GM12878 (cell line): ENCODE measurements around the gene CCNH. TPM values are rescaled to one million over a fixed set of nuclear protein-coding genes. Genes with fewer than 3 reads are reported as not detected.
A peak's percentile ranks its signal among the peaks of the same experiment; 100 is the strongest.

Experiments used
- BMI1 ChIP-seq: fragments of 450-650 bp; IDR thresholded peaks from 2 replicates; pipeline ENCODE4 v1.6.1; 2016; ENCODE audit warnings: mild to moderate bottlenecking, moderate library complexity, borderline replicate concordance
- CBX5 ChIP-seq: sonication (generic); IDR thresholded peaks from 2 replicates; pipeline ENCODE4 v1.6.1; 2016; ENCODE audit warnings: low read depth, moderate library complexity, mild to moderate bottlenecking, inconsistent platforms
- CEBPB ChIP-seq, 2 experiments: fragments of 150-350 bp in 1 of 2; IDR thresholded peaks; 2 replicates each; pipeline ENCODE4 v1.6.1; 2012 to 2014; ENCODE audit warnings: low read depth in 2 of 2, low read length in 2 of 2, borderline replicate concordance in 1 of 2, inconsistent platforms in 1 of 2
- CEBPZ ChIP-seq: fragments of 150-350 bp; IDR thresholded peaks from 2 replicates; pipeline ENCODE4 v1.6.1; 2016; ENCODE audit warnings: low read depth, low read length
- CREM ChIP-seq: IDR thresholded peaks from 2 replicates; pipeline ENCODE4 v1.6.1; 2014; ENCODE audit warnings: antibody characterized with exemption, low read depth
- CTCF ChIP-seq, 3 experiments: IDR thresholded peaks in 2 of 3; conservative IDR thresholded peaks in 1 of 3; 2 replicates each; pipeline ENCODE4 v1.5.1; 2011; ENCODE audit warnings: low read depth in 3 of 3, low read length in 3 of 3, mild to moderate bottlenecking in 3 of 3, control low read depth in 2 of 3, moderate library complexity in 2 of 3, inconsistent platforms in 1 of 3, mixed read lengths in 1 of 3; ENCODE audit not compliant: control insufficient read depth in 2 of 3, insufficient read depth in 1 of 3; ENCODE audit errors: extremely low read depth in 1 of 3
- DPF2 ChIP-seq: fragments of 450-650 bp; IDR thresholded peaks from 2 replicates; pipeline ENCODE4 v1.6.1; 2017; ENCODE audit warnings: mild to moderate bottlenecking
- FOXM1 ChIP-seq: IDR thresholded peaks from 2 replicates; pipeline ENCODE4 v1.6.1; 2012; ENCODE audit warnings: low read depth, mild to moderate bottlenecking, inconsistent platforms, low read length, moderate library complexity
- HDAC6 ChIP-seq: fragments of 200-600 bp; sonication (generic); IDR thresholded peaks from one replicate; pipeline ENCODE4 v1.8.0; 2017; ENCODE audit warnings: antibody characterized with exemption; ENCODE audit not compliant: unreplicated experiment
- HSF1 ChIP-seq: fragments of 150-350 bp; IDR thresholded peaks from 2 replicates; pipeline ENCODE4 v1.6.1; 2014; ENCODE audit warnings: mild to moderate bottlenecking, low read depth, low read length
- IKZF2 ChIP-seq, 2 experiments: fragments of 450-650 bp; IDR thresholded peaks; 2 replicates each; pipeline ENCODE4 v1.6.1; 2017; ENCODE audit warnings: mild to moderate bottlenecking in 2 of 2, moderate library complexity in 2 of 2
- MAX ChIP-seq: IDR thresholded peaks from 2 replicates; pipeline ENCODE4 v1.6.1; 2012; ENCODE audit warnings: low read depth, low read length, improper control_type of control experiment
- NFYA ChIP-seq: IDR thresholded peaks from 2 replicates; pipeline ENCODE4 v1.6.1; 2011; ENCODE audit warnings: low read depth, mild to moderate bottlenecking, low read length, improper control_type of control experiment, borderline replicate concordance
- NR2C2 ChIP-seq: IDR thresholded peaks from 2 replicates; pipeline ENCODE4 v1.6.1; 2011; ENCODE audit warnings: borderline replicate concordance, low read depth; ENCODE audit not compliant: control insufficient read depth, insufficient read length
- POLR2A ChIP-seq: IDR thresholded peaks from 2 replicates; pipeline ENCODE4 v1.6.1; 2011; ENCODE audit warnings: low read depth, mild to moderate bottlenecking, low read length
- POLR2AphosphoS2 ChIP-seq: IDR thresholded peaks from 2 replicates; pipeline ENCODE4 v1.6.1; 2011; ENCODE audit warnings: low read depth, mild to moderate bottlenecking, low read length, improper control_type of control experiment, moderate library complexity
- RAD21 ChIP-seq: IDR thresholded peaks from 2 replicates; pipeline ENCODE4 v1.6.1; 2011; ENCODE audit warnings: mild to moderate bottlenecking, low read depth, low read length, moderate library complexity; ENCODE audit not compliant: insufficient read depth
- RUNX3 ChIP-seq: IDR thresholded peaks from 2 replicates; pipeline ENCODE4 v1.6.1; 2012; ENCODE audit warnings: low read length, inconsistent platforms
- SIX5 ChIP-seq: IDR thresholded peaks from 2 replicates; pipeline ENCODE4 v1.6.1; 2011; ENCODE audit warnings: mild to moderate bottlenecking, low read depth, low read length, moderate library complexity; ENCODE audit not compliant: severe bottlenecking
- SMARCA5 ChIP-seq: fragments of 450-650 bp; IDR thresholded peaks from 2 replicates; pipeline ENCODE4 v1.6.1; 2017; ENCODE audit warnings: mild to moderate bottlenecking
- SREBF1 ChIP-seq: IDR thresholded peaks from 2 replicates; pipeline ENCODE4 v1.6.1; 2012; ENCODE audit warnings: mild to moderate bottlenecking, low read length
- SREBF2 ChIP-seq: IDR thresholded peaks from 2 replicates; pipeline ENCODE4 v1.6.1; 2012; ENCODE audit warnings: mild to moderate bottlenecking, low read length
- SRF ChIP-seq, 2 experiments: IDR thresholded peaks; 2 replicates each; pipeline ENCODE4 v1.6.1; 2011; ENCODE audit warnings: low read depth in 2 of 2, low read length in 2 of 2, mild to moderate bottlenecking in 1 of 2, moderate library complexity in 1 of 2
- ZNF24 ChIP-seq: fragments of 450-650 bp; IDR thresholded peaks from 2 replicates; pipeline ENCODE4 v1.6.1; 2017; ENCODE audit warnings: antibody characterized with exemption, mild to moderate bottlenecking
- ZNF274 ChIP-seq: IDR thresholded peaks from one replicate; pipeline ENCODE4 v1.8.0; 2011; ENCODE audit not compliant: insufficient read length, insufficient read depth
- ZZZ3 ChIP-seq: IDR thresholded peaks from 2 replicates; pipeline ENCODE4 v1.6.1; 2011; ENCODE audit warnings: low read depth; ENCODE audit not compliant: control insufficient read depth, insufficient read length
- polyA plus RNA-seq, 11 experiments: library from polyadenylated mRNA; depleted of rRNA in 4 of 11; unstranded in 6 of 11; stranded (reverse) in 5 of 11; fragments of >200 nt; fragmentation: Nextera tagmentation in 4 of 11; fragmentation: Illumina TruSeq in 1 of 11; extraction: Ambion mirVana in 4 of 11; extraction: Trizol in 1 of 11; gene quantifications; 1 replicate in 1 of 11; 2 replicates in 10 of 11; pipeline versions ENCODE4 v1.2.1 to v1.2.3, GENCODE V29; 2011 to 2016; ENCODE audit warnings: inconsistent platforms in 2 of 11, missing spikeins in 2 of 11, low read depth in 1 of 11
- total RNA-seq, 4 experiments: library from RNA; depleted of rRNA in 3 of 4; stranded (reverse); fragments of >200 nt in 3 of 4; fragmentation: Illumina TruSeq in 1 of 4; extraction: Trizol in 1 of 4; gene quantifications; 2 replicates each; pipeline versions ENCODE4 v1.2.1 to v1.2.3, GENCODE V29; 2013 to 2021

CCNH gene
- total and polyA plus RNA-seq, 10 of the 15 experiments (the other 5 are each of a cell fraction or from before 2014, with no cell fraction given): 43.9 to 116 (median 81.4) TPM

DNA sequence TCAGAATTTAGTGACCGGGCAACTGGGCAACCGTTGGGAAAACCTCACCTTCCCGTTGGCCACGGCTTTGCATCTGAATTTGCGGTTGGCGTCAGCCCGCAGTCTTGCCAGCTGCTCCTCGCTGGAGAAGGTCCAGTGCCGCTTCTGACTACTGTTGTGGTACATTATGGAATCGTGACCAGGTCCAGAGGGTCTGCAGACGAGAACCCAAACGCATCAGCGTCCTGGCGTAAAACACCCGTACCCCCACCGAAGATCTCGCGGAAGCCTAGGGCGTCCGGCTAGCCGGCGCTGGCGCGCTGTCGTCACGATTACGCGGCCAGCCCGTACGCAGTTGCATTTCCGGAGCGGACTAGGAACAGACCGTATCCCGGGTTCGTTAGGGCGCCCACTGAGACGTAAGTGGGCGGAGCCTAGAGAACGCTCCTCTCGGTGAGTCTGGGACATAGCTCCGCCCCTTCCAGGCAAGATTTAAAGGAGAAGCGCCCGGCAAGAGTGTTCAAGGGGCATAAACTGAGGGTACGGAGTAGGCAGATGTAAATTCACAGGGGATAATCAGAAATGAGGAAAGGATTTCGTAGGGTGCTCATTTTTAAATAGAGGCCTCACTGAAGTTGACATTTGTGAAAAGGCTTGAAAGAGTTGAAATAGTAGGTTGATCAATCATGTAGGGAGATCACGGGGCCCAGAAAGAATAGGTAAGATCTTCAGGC lies at the start of gene CCNH (continued):
- TF ChIP-seq NFYA: no peak
- no peak for TF ChIP-seq SIX5
- TF ChIP-seq ZNF24: no peak
- TF ChIP-seq POLR2AphosphoS2: peak; percentile 91
- TF ChIP-seq CTCF (IDR thresholded peaks at IDR 0.05 in 2 of 3, conservative IDR thresholded peaks at IDR 0.05 in 1 of 3; ENCODE audit: control insufficient read depth in 2 of 3, extremely low read depth in 1 of 3, insufficient read depth in 1 of 3, low read depth in 3 of 3, low read length in 3 of 3): no peak
- TF ChIP-seq ZZZ3: no peak
- TF ChIP-seq POLR2A: peak; percentile 97
- TF ChIP-seq ZNF274: no peak
- TF ChIP-seq CEBPB (IDR thresholded peaks at IDR 0.05; ENCODE audit: borderline replicate concordance in 1 of 2, low read depth in 2 of 2, low read length in 2 of 2): no peak
- no peak; a peak in 1 of 4 replicates for TF ChIP-seq SRF (IDR thresholded peaks at IDR 0.05; ENCODE audit: low read depth in 2 of 2, low read length in 2 of 2)
- no peak for TF ChIP-seq NR2C2
- peak; percentile 46; the same call in 1 of the 2 replicates for TF ChIP-seq DPF2
- no peak for TF ChIP-seq SREBF1
- TF ChIP-seq SMARCA5: peak; percentile 80; the same call in 1 of the 2 replicates
- no peak for TF ChIP-seq BMI1
- no peak for TF ChIP-seq HSF1
- TF ChIP-seq FOXM1: no peak
- TF ChIP-seq CEBPZ: no peak
- peak; percentile 39 for TF ChIP-seq MAX
- TF ChIP-seq HDAC6: no peak
- no peak for TF ChIP-seq SREBF2
- no peak for TF ChIP-seq RAD21
- no peak for TF ChIP-seq CBX5
- TF ChIP-seq RUNX3: peak; percentile 70
- peak; percentile 98 for TF ChIP-seq CREM
- TF ChIP-seq IKZF2 (IDR thresholded peaks at IDR 0.05): peak; percentile 54 to 70
